PC-9 (cell line): ENCODE data around the gene ZNF785. TPM values are rescaled to one million over a fixed set of nuclear protein-coding genes. Genes with fewer than 3 reads are reported as not detected.

ENCODE experiments used
- BruUV-seq: library from RNA; stranded (reverse); fragments of 400-500 nt; replicated peaks from 2 replicates; lab custom pipeline; 2021; lab: Mats Ljungman, UMichigan
- CTCF ChIA-PET: fragments of 300-600 bp; sonication (Branson Sonifier 250); formaldehyde crosslinking; loops from one replicate; lab custom pipeline; 2022; ENCODE audit warnings: antibody characterized with exemption; lab: Charles Lee
- POLR2A ChIA-PET: fragments of 300-600 bp; sonication (Branson Sonifier 250); formaldehyde crosslinking; loops from one replicate; lab custom pipeline; 2022; ENCODE audit warnings: antibody characterized with exemption; ENCODE audit not compliant: unreplicated experiment; lab: Charles Lee
- DNase-seq, 2 experiments: peaks; one replicate each; pipeline versions ENCODE4 v3.0.0 to v3.0.0-alpha.2; 2015 to 2022; ENCODE audit warnings: mixed read lengths in 1 of 2
- H2AFZ ChIP-seq: fragments of 200-600 bp; sonication (generic); 2 replicates; pipeline ENCODE4 v1.8.1; 2017; ENCODE audit warnings: antibody characterized with exemption
- H3F3A ChIP-seq: fragments of 200-600 bp; sonication (generic); 2 replicates; pipeline ENCODE4 v1.8.1; 2017; ENCODE audit warnings: antibody characterized with exemption, mild to moderate bottlenecking, low read depth; ENCODE audit not compliant: insufficient read depth
- H3K27ac ChIP-seq: fragments of 200-600 bp; sonication (generic); 2 replicates; pipeline ENCODE4 v1.6.1; 2016; ENCODE audit warnings: mixed run types
- H3K27me3 ChIP-seq: fragments of 200-600 bp; sonication (generic); 2 replicates; pipeline ENCODE4 v1.6.1; 2016; ENCODE audit warnings: low read depth, mixed run types; ENCODE audit not compliant: insufficient read depth
- H3K36me3 ChIP-seq: fragments of 200-600 bp; sonication (generic); 2 replicates; pipeline ENCODE4 v1.6.1; 2016; ENCODE audit warnings: low read depth, mixed run types
- H3K4me1 ChIP-seq: fragments of 200-600 bp; sonication (generic); replicated peaks from 2 replicates; pipeline ENCODE4 v1.6.1; 2016; ENCODE audit warnings: mixed run types; ENCODE audit not compliant: insufficient read depth
- H3K4me2 ChIP-seq: fragments of 200-600 bp; sonication (generic); 2 replicates; pipeline ENCODE4 v1.6.1; 2017; ENCODE audit warnings: mixed run types
- H3K4me3 ChIP-seq: fragments of 200-600 bp; sonication (generic); 2 replicates; pipeline ENCODE4 v1.6.1; 2016; ENCODE audit warnings: mixed run types
- H3K79me2 ChIP-seq: fragments of 200-600 bp; sonication (generic); 2 replicates; pipeline ENCODE4 v1.6.1; 2017; ENCODE audit warnings: low read depth, mixed run types
- H3K9me2 ChIP-seq: fragments of 200-600 bp; sonication (generic); 2 replicates; pipeline ENCODE4 v1.8.1; 2017; ENCODE audit warnings: mild to moderate bottlenecking; ENCODE audit not compliant: insufficient read depth
- H3K9me3 ChIP-seq: fragments of 200-600 bp; sonication (generic); 2 replicates; pipeline ENCODE4 v1.8.1; 2016; ENCODE audit warnings: low read depth; ENCODE audit not compliant: insufficient read depth
- H4K20me1 ChIP-seq: fragments of 200-600 bp; sonication (generic); 2 replicates; pipeline ENCODE4 v1.8.1; 2017; ENCODE audit not compliant: insufficient read depth
- CTCF ChIP-seq: fragments of 200-600 bp; sonication (generic); conservative IDR thresholded peaks from 2 replicates; pipeline ENCODE4 v1.6.1; 2017; ENCODE audit warnings: mixed run types, antibody characterized with exemption, mild to moderate bottlenecking, moderate library complexity
- EZH2 ChIP-seq: fragments of 200-600 bp; sonication (generic); IDR thresholded peaks from 2 replicates; pipeline ENCODE4 v1.8.0; 2017; ENCODE audit warnings: antibody characterized with exemption, low read depth
- intact Hi-C: fragments of 100-400 bp; cut with micrococcal nuclease; formaldehyde crosslinking; loops from one replicate; pipeline ENCODE4 v1.10.0; 2022; ENCODE audit not compliant: unreplicated experiment
- total RNA-seq: library from RNA; stranded (reverse); gene quantifications from 2 replicates; pipeline ENCODE4 v1.2.3, GENCODE V29; 2021

The ZNF785 gene
- total RNA-seq, 1 experiment from 2014 or later, result 30.9 TPM

GRCh38 chr16:30565984-30566383 is 19.5 kb downstream of the ZNF785 start:
- ChIA-PET POLR2A (interaction anchor here (1.1 kb wide), 1 partner anchor 115 kb away, joined by 7 read pairs; no protein-coding TSS in a partner anchor), CTCF (interaction anchor here (1.4 kb wide), 1 partner anchor 136 kb away, joined by 4 read pairs; the partner anchor contains the start of gene DCTPP1)
- BruUV-seq, result no TSS peak

GRCh38 chr16:30565526-30565925 is 20.0 kb downstream of the ZNF785 start:
- Histone ChIP-seq H3F3A (peaks cover 31% of the 10 kb centered on the region), H3K4me1 (peaks cover 33% of the 10 kb centered on the region), H3K9me3 (no peaks in the 10 kb centered on the region), H3K36me3 (no peaks in the 10 kb centered on the region), H3K27me3 (no peaks in the 10 kb centered on the region), H3K79me2 (no peaks in the 10 kb centered on the region), H3K4me3 (no peak overlapping the region), H2AFZ (no peak overlapping the region), H3K9me2 (no peaks in the 10 kb centered on the region), H4K20me1 (no peaks in the 10 kb centered on the region), H3K4me2 (no peak overlapping the region), H3K27ac (no peak overlapping the region)
- no TSS peak for BruUV-seq
- intact Hi-C loops, result no loop called here
- no peak for TF ChIP-seq EZH2
- DNase-seq, result no peak
- POLR2A ChIA-PET, result interaction anchor here (1.1 kb wide), 1 partner anchor 114 kb away, joined by 7 read pairs; no protein-coding TSS in a partner anchor
- CTCF ChIA-PET, result interaction anchor here (1.4 kb wide), 1 partner anchor 136 kb away, joined by 4 read pairs; the partner anchor contains the start of gene DCTPP1

More at GRCh38 chr16:30565984-30566383, 19.5 kb downstream of the ZNF785 start:
- H3K4me1 ChIP-seq, result peaks cover 35% of the 10 kb centered on the region
- peaks cover 31% of the 10 kb centered on the region for H3F3A ChIP-seq
- no peaks in the 10 kb centered on the region for H3K36me3 ChIP-seq
- H3K9me3 ChIP-seq, result no peaks in the 10 kb centered on the region
- H3K4me3 ChIP-seq, result no peak overlapping the region
- H3K4me2 ChIP-seq, result no peak overlapping the region
- 0 out of 2 replicates have a peak, but pooled peaks cover 3% of the 10 kb centered on the region for H3K79me2 ChIP-seq
- TF ChIP-seq EZH2, result no peak
- TF ChIP-seq CTCF, result no peak
- H3K27ac ChIP-seq, result no peak overlapping the region
- no peak overlapping the region for H2AFZ ChIP-seq
- H4K20me1 ChIP-seq, result no peaks in the 10 kb centered on the region
- intact Hi-C loops, result no loop called here
- no peak for DNase-seq
- H3K27me3 ChIP-seq, result no peaks in the 10 kb centered on the region
- no peaks in the 10 kb centered on the region for H3K9me2 ChIP-seq

GRCh38 chr16:30562021-30562420 is 23.5 kb downstream of the ZNF785 start:
- H3K27me3 ChIP-seq, result no peaks in the 10 kb centered on the region
- no peak for DNase-seq
- H3K36me3 ChIP-seq, result no peaks in the 10 kb centered on the region
- no peak for TF ChIP-seq EZH2
- TF ChIP-seq CTCF, result no peak
- no peak overlapping the region for H3K27ac ChIP-seq
- H3K4me2 ChIP-seq, result peak overlapping the region; percentile 75; the same call in 1 of the 2 replicates
- peak overlapping the region; percentile 76; the same call in 1 of the 2 replicates for H2AFZ ChIP-seq
- ChIA-PET POLR2A (no interaction called here), CTCF (interaction anchor here (1.2 kb wide), 1 partner anchor 132 kb away, joined by 5 read pairs; the partner anchor contains the start of gene DCTPP1)
- no peak overlapping the region; the same call in 1 of the 2 replicates for H3K4me3 ChIP-seq
- peaks cover 16% of the 10 kb centered on the region; the same call in 1 of the 2 replicates for H3F3A ChIP-seq
- H3K9me3 ChIP-seq, result no peaks in the 10 kb centered on the region
- no TSS peak for BruUV-seq
- H3K79me2 ChIP-seq, result peaks cover 8% of the 10 kb centered on the region
- peaks cover 15% of the 10 kb centered on the region for H3K4me1 ChIP-seq
- no peaks in the 10 kb centered on the region for H4K20me1 ChIP-seq
- intact Hi-C loops, result no loop called here
- no peaks in the 10 kb centered on the region for H3K9me2 ChIP-seq
